Measurements from ENCODE around the gene EEA1. TPM values are rescaled to one million over a fixed set of nuclear protein-coding genes. Genes with fewer than 3 reads are reported as not detected.

EEA1 gene
- total and polyA plus RNA-seq, 2 donors (not counting 1 experiment from before 2014, with no cell fraction given), result 25.6 to 46.4 TPM

DNA sequence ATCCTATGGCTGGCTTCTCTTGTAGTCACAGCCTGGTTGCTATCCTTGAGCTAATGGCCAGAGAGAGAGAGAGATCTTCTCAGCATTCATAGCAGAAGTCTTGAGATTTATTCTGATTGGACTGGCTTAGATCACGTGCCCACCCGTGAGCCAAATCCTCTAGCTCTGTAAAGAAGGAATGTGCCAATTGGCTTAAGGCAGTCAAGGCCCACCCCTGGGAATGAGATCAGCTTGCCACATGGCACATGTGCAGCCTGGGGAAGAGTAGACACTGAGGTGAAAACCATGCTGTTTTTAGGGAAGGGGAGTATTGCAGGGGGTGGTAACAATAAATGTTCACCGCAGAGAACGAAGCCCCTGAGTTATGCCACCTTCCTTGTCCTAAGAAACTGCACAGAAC, 190.0 kb downstream of the EEA1 start:
- DNase-seq (ENCODE audit: low read depth in 2 of 2), result peak in 1 of 2 donors; percentile 15
- Histone ChIP-seq H3K4me3 (replicated peaks in 1 of 4; ENCODE audit: control extremely low read depth in 1 of 4, insufficient read depth in 1 of 4, low read depth in 3 of 4, low read length in 4 of 4) (no peak overlapping the region), H2AFZ (ENCODE audit: low read length) (peak overlapping the region; percentile 12), H3K79me2 (ENCODE audit: control insufficient read depth, insufficient read depth, low read length) (no peaks in the 10 kb centered on the region), H3K36me3 (ENCODE audit: control insufficient read depth, insufficient read depth, low read length) (no peaks in the 10 kb centered on the region), H3K4me2 (ENCODE audit: extremely low read depth, insufficient read depth, low read length) (no peak overlapping the region), H3K27me3 (ENCODE audit: control insufficient read depth, insufficient read depth, low read length) (peaks cover 2% of the 10 kb centered on the region), H3K9me3 (ENCODE audit: control insufficient read depth, insufficient read depth, low read depth, low read length) (no peaks in the 10 kb centered on the region), H3K27ac (ENCODE audit: insufficient read depth, low read length) (no peak overlapping the region), H3K9ac (ENCODE audit: insufficient read depth, low read length) (no peak overlapping the region), H3K4me1 (ENCODE audit: control insufficient read depth, extremely low read depth, insufficient read depth, low read length) (peaks cover 7% of the 10 kb centered on the region), H4K20me1 (ENCODE audit: control insufficient read depth, extremely low read depth, insufficient read depth, low read length) (no peaks in the 10 kb centered on the region)
- TF ChIP-seq EZH2 (IDR thresholded peaks at IDR 0.05; ENCODE audit: low read length, missing control alignments), result no peak
- TF ChIP-seq CTCF (conservative IDR thresholded peaks at IDR 0.05 in 1 of 2, IDR thresholded peaks at IDR 0.05 in 1 of 2; ENCODE audit: low read depth in 1 of 2, low read length in 2 of 2), result no peak

GRCh38 chr12:92737855-92738850, 190.9 kb downstream of the EEA1 start:
- H3K4me2 ChIP-seq (ENCODE audit: extremely low read depth, insufficient read depth, low read length), result no peak overlapping the region
- no peak overlapping the region for H2AFZ ChIP-seq (ENCODE audit: low read length)
- H3K27me3 ChIP-seq (ENCODE audit: control insufficient read depth, insufficient read depth, low read length), result peaks cover 4% of the 10 kb centered on the region
- H3K4me3 ChIP-seq (replicated peaks in 1 of 4; ENCODE audit: control extremely low read depth in 1 of 4, insufficient read depth in 1 of 4, low read depth in 3 of 4, low read length in 4 of 4), result no peak overlapping the region
- H3K36me3 ChIP-seq (ENCODE audit: control insufficient read depth, insufficient read depth, low read length), result no peaks in the 10 kb centered on the region
- H3K9me3 ChIP-seq (ENCODE audit: control insufficient read depth, insufficient read depth, low read depth, low read length), result no peaks in the 10 kb centered on the region
- no peaks in the 10 kb centered on the region for H4K20me1 ChIP-seq (ENCODE audit: control insufficient read depth, extremely low read depth, insufficient read depth, low read length)
- DNase-seq (ENCODE audit: low read depth in 2 of 2), result no peak
- TF ChIP-seq EZH2 (IDR thresholded peaks at IDR 0.05; ENCODE audit: low read length, missing control alignments), result no peak
- TF ChIP-seq CTCF (conservative IDR thresholded peaks at IDR 0.05 in 1 of 2, IDR thresholded peaks at IDR 0.05 in 1 of 2; ENCODE audit: low read depth in 1 of 2, low read length in 2 of 2), result no peak
- peaks cover 7% of the 10 kb centered on the region for H3K4me1 ChIP-seq (ENCODE audit: control insufficient read depth, extremely low read depth, insufficient read depth, low read length)
- no peak overlapping the region for H3K9ac ChIP-seq (ENCODE audit: insufficient read depth, low read length)
- no peaks in the 10 kb centered on the region for H3K79me2 ChIP-seq (ENCODE audit: control insufficient read depth, insufficient read depth, low read length)
- no peak overlapping the region for H3K27ac ChIP-seq (ENCODE audit: insufficient read depth, low read length)

- Histone ChIP-seq H2AFZ (ENCODE audit: low read length) (no peak overlapping the region), H3K36me3 (ENCODE audit: control insufficient read depth, insufficient read depth, low read length) (no peaks in the 10 kb centered on the region), H3K27ac (ENCODE audit: insufficient read depth, low read length) (no peak overlapping the region), H3K9ac (ENCODE audit: insufficient read depth, low read length) (no peak overlapping the region), H3K4me1 (ENCODE audit: control insufficient read depth, extremely low read depth, insufficient read depth, low read length) (peaks cover 7% of the 10 kb centered on the region), H3K9me3 (ENCODE audit: control insufficient read depth, insufficient read depth, low read depth, low read length) (no peaks in the 10 kb centered on the region), H3K27me3 (ENCODE audit: control insufficient read depth, insufficient read depth, low read length) (peaks cover 4% of the 10 kb centered on the region), H3K4me2 (ENCODE audit: extremely low read depth, insufficient read depth, low read length) (no peak overlapping the region), H3K4me3 (replicated peaks in 1 of 4; ENCODE audit: control extremely low read depth in 1 of 4, insufficient read depth in 1 of 4, low read depth in 3 of 4, low read length in 4 of 4) (no peak overlapping the region), H3K79me2 (ENCODE audit: control insufficient read depth, insufficient read depth, low read length) (no peaks in the 10 kb centered on the region), H4K20me1 (ENCODE audit: control insufficient read depth, extremely low read depth, insufficient read depth, low read length) (no peaks in the 10 kb centered on the region)
- no peak for DNase-seq (ENCODE audit: low read depth in 2 of 2)
- TF ChIP-seq EZH2 (IDR thresholded peaks at IDR 0.05; ENCODE audit: low read length, missing control alignments) (no peak), CTCF (conservative IDR thresholded peaks at IDR 0.05 in 1 of 2, IDR thresholded peaks at IDR 0.05 in 1 of 2; ENCODE audit: low read depth in 1 of 2, low read length in 2 of 2) (no peak)
Measured at GRCh38 chr12:92736605-92737004, 192.5 kb downstream of the EEA1 start.
